Panc1 (cell line): ENCODE results near the gene ADGRL3. TPM values are rescaled to one million over a fixed set of nuclear protein-coding genes. Genes with fewer than 3 reads are reported as not detected.
"Not testable (repeated sequence)": the region's sequence is repeated elsewhere in the genome, so short reads cannot be mapped to it uniquely, and the experiment has no call there.

Experiments
- ATAC-seq: fragments of 200-7000 bp; cut with Tn5 transposase; 2 replicates; pipeline ENCODE4 v1.9.1; 2020; ENCODE audit warnings: mild to moderate bottlenecking, moderate library complexity
- BruUV-seq: library from RNA; stranded (reverse); fragments of 400-500 nt; replicated peaks from 2 replicates; lab custom pipeline; 2021; lab: Mats Ljungman, UMichigan
- CTCF ChIA-PET: fragments of 300-600 bp; sonication (Branson Sonifier 250); formaldehyde crosslinking; loops from one replicate; lab custom pipeline; 2022; ENCODE audit warnings: antibody characterized with exemption; lab: Charles Lee
- POLR2A ChIA-PET: fragments of 300-600 bp; sonication (Branson Sonifier 250); formaldehyde crosslinking; loops from one replicate; lab custom pipeline; 2022; ENCODE audit warnings: antibody characterized with exemption; lab: Charles Lee
- DNase-seq: peaks from one replicate; pipeline ENCODE4 v3.0.0-alpha.2; 2010; ENCODE audit warnings: low read depth, low spot score
- H3K27ac ChIP-seq: 2 replicates; pipeline ENCODE4 v1.5.1; 2011; ENCODE audit warnings: mild to moderate bottlenecking, low read length, inconsistent platforms
- H3K27me3 ChIP-seq: fragments of 200-500 bp; sonication (Bioruptor generic); 2 replicates; pipeline ENCODE4 v1.6.0; 2014; ENCODE audit warnings: low read length, inconsistent platforms; ENCODE audit not compliant: control insufficient read depth, insufficient read depth
- H3K36me3 ChIP-seq: fragments of 200-500 bp; sonication (Bioruptor generic); 2 replicates; pipeline ENCODE4 v1.5.1; 2014; ENCODE audit warnings: inconsistent platforms, mild to moderate bottlenecking, low read length, moderate library complexity; ENCODE audit not compliant: control insufficient read depth, insufficient read depth
- H3K4me1 ChIP-seq: 2 replicates; pipeline ENCODE4 v1.5.1; 2011; ENCODE audit warnings: inconsistent platforms, mild to moderate bottlenecking, low read length, moderate library complexity; ENCODE audit not compliant: control insufficient read depth, insufficient read depth
- H3K4me3 ChIP-seq, 2 experiments: 2 replicates each; pipeline ENCODE4 v1.5.1; 2011 to 2012; ENCODE audit warnings: low read depth in 2 of 2, low read length in 2 of 2, mild to moderate bottlenecking in 2 of 2, inconsistent platforms in 1 of 2, moderate library complexity in 1 of 2
- H3K9me3 ChIP-seq: fragments of 200-500 bp; sonication (Bioruptor generic); 2 replicates; pipeline ENCODE4 v1.5.1; 2014; ENCODE audit warnings: low read depth, mild to moderate bottlenecking, inconsistent platforms, low read length, moderate library complexity; ENCODE audit not compliant: control insufficient read depth, insufficient read depth
- CTCF ChIP-seq: fragments of 450-650 bp; IDR thresholded peaks from 2 replicates; pipeline ENCODE4 v1.5.1; 2017; ENCODE audit warnings: mild to moderate bottlenecking
- POLR2AphosphoS5 ChIP-seq: IDR thresholded peaks from 2 replicates; pipeline ENCODE4 v1.6.1; 2012; ENCODE audit warnings: mild to moderate bottlenecking, low read depth, low read length, moderate library complexity
- REST ChIP-seq, 2 experiments: IDR thresholded peaks; 2 replicates each; pipeline ENCODE4 v1.6.1; 2011 to 2012; ENCODE audit warnings: low read depth in 2 of 2, control low read depth in 1 of 2, low read length in 1 of 2, mild to moderate bottlenecking in 1 of 2, moderate library complexity in 1 of 2; ENCODE audit not compliant: insufficient read depth in 1 of 2
- SIN3A ChIP-seq: IDR thresholded peaks from 2 replicates; pipeline ENCODE4 v1.6.1; 2012; ENCODE audit warnings: low read depth, mild to moderate bottlenecking, low read length, moderate library complexity, borderline replicate concordance; ENCODE audit not compliant: insufficient read depth
- TCF7L2 ChIP-seq: IDR thresholded peaks from 2 replicates; pipeline ENCODE4 v1.6.1; 2011; ENCODE audit warnings: mild to moderate bottlenecking, low read depth, low read length, inconsistent platforms
- in situ Hi-C: cut with HindIII; loops from 2 replicates; pipeline ENCODE4 v1.10.0; 2016; ENCODE audit warnings: low sequenced_read_pairs, low pct_unique_long_range_greater_than_20kb
- intact Hi-C: fragments of 100-400 bp; cut with micrococcal nuclease; formaldehyde crosslinking; loops from one replicate; pipeline ENCODE4 v1.10.0; 2022; ENCODE audit not compliant: unreplicated experiment
- total RNA-seq: library from RNA; stranded (reverse); gene quantifications from one replicate; pipeline ENCODE4 v1.2.1, GENCODE V29; 2021; ENCODE audit not compliant: unreplicated experiment

The ADGRL3 gene
- total RNA-seq, 1 experiment from 2014 or later, result 0.23 TPM

- no peaks in the 10 kb centered on the region for H3K36me3 ChIP-seq
- in situ Hi-C loops (no loop called here), intact Hi-C loops (no loop called here)
- no peaks in the 10 kb centered on the region for H3K9me3 ChIP-seq
- DNase-seq, result no peak
- TF ChIP-seq CTCF, result no peak
- TF ChIP-seq REST (IDR thresholded peaks at IDR 0.05; ENCODE audit: insufficient read depth in 1 of 2, low read depth in 2 of 2, low read length in 1 of 2), result no peak
- no peak for TF ChIP-seq TCF7L2
- no peak for TF ChIP-seq SIN3A
- TF ChIP-seq POLR2AphosphoS5, result no peak
- H3K27me3 ChIP-seq, result no peaks in the 10 kb centered on the region
- BruUV-seq, result no TSS peak
- ChIA-PET POLR2A (no interaction called here), CTCF (no interaction called here)
- no peak overlapping the region for H3K4me3 ChIP-seq
- ATAC-seq, result no peak
- no peak overlapping the region for H3K27ac ChIP-seq
- H3K4me1 ChIP-seq, result no peaks in the 10 kb centered on the region
Observed at GRCh38 chr4:61984260-61984909, 784.3 kb downstream of the ADGRL3 start.

- intact Hi-C loops (no loop called here), in situ Hi-C loops (no loop called here)
- ChIA-PET CTCF (no interaction called here), POLR2A (no interaction called here)
- Histone ChIP-seq H3K36me3 (no peaks in the 10 kb centered on the region), H3K4me1 (no peaks in the 10 kb centered on the region), H3K27ac (no peak overlapping the region), H3K9me3 (no peaks in the 10 kb centered on the region), H3K27me3 (no peaks in the 10 kb centered on the region), H3K4me3 (no peak overlapping the region)
- no peak for DNase-seq
- BruUV-seq, result no TSS peak
- ATAC-seq, result no peak
- no peak for TF ChIP-seq SIN3A
Observed at GRCh38 chr4:61985426-61985825, 785.3 kb downstream of the ADGRL3 start.

- DNase-seq, H3K4me3 ChIP-seq, H3K4me1 ChIP-seq, POLR2A ChIA-PET, in situ Hi-C loops, H3K9me3 ChIP-seq, intact Hi-C loops, H3K27me3 ChIP-seq, H3K27ac ChIP-seq, ATAC-seq, H3K36me3 ChIP-seq, BruUV-seq, CTCF ChIA-PET: not testable (repeated sequence)
Observed at GRCh38 chr4:61986929-61987328, 786.8 kb downstream of the ADGRL3 start.
